Hematopoietic multipotent progenitor cell treated with erythropoietin and hydrocortisone succinate and interleukin-3 and kit ligand, for 8 days (in vitro differentiated cells): Measurements from ENCODE around the gene TRIM8.

Source experiments
- DNase-seq: peaks from one replicate; pipeline ENCODE4 v3.0.0-alpha.2; 2015

Gene TRIM8, protein sequence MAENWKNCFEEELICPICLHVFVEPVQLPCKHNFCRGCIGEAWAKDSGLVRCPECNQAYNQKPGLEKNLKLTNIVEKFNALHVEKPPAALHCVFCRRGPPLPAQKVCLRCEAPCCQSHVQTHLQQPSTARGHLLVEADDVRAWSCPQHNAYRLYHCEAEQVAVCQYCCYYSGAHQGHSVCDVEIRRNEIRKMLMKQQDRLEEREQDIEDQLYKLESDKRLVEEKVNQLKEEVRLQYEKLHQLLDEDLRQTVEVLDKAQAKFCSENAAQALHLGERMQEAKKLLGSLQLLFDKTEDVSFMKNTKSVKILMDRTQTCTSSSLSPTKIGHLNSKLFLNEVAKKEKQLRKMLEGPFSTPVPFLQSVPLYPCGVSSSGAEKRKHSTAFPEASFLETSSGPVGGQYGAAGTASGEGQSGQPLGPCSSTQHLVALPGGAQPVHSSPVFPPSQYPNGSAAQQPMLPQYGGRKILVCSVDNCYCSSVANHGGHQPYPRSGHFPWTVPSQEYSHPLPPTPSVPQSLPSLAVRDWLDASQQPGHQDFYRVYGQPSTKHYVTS

DNA sequence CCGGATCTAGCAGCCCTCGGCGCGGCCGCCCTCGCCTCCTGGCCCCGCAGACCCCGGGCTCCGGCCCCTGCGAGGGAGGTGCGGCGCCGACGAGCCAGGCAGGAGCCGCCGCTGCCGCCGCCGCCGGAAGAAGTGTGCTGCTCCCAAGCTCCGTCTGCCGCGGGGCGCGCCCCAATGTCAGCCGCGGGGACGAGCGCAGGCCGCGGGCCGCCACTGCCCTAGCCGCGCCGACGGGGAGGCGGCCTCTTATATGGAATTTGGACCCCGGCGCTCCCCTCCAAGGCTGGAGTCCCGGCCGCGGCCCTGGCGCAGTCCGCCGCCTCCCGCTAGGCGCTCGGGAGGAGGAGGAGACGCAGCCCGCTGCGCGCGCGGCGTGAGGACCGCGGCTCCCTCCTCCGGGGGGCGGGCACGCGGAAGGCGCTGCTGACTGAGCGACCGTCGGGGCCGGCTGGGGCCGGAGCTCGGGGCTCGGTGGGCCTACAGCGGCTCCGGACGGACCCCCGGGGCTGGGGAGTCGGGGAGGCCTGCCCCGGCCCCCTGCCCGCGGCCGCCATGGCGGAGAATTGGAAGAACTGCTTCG, at the start of gene TRIM8:
TRIM8 (plus strand) TSS at position 414 of the 580 bp plus-strand sequence; CDS start at position 553, 139 bp downstream.
- peak; percentile 64 for DNase-seq

DNA sequence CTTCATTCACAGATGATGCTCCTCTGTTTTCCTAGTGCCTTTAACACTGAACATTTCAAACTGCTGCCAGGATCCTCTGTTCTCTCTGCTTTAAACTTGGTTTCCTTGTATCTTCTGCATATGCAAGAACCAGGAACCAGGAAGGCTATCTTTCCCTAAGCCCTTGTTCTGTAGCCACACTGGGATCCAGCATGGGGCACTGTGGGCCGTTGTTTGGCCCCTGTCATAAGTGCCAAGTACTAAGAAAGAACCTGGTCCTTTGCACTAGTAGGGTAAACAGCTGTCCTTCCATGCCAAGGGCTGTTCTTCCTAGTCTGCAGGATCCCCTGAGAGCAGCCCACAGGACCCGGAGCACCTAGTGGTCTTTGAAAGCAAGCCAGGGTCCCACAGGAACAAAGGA, 49.0 kb upstream of the TRIM8 start:
- DNase-seq, result no peak

- no peak for DNase-seq
Observed at GRCh38 chr10:102595897-102596296, 48.4 kb upstream of the TRIM8 start.

GRCh38 chr10:102596506-102596971, 47.7 kb upstream of the TRIM8 start:
- peak; percentile 74 for DNase-seq

GRCh38 chr10:102597131-102597991, 46.9 kb upstream of the TRIM8 start:
- no peak for DNase-seq

DNA sequence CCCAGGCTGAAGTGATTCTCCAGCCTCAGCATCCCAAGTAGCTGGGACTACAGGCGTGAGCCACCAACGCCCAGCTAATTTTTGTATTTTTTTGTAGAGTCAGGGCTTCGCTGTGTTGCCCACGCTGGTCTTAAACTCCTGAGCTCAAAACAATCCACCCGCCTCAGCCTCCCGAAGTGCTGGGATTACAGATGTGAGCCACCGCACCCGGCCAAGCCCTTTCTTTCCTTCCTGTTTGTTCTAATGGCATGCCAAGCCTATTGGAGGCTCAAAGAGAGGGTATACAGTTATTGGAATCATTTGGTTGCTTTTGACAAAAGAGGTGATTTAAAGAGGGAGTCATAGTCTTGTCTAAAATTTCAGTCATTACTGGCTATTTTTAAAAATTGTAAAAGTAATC, 46.0 kb upstream of the TRIM8 start:
- DNase-seq, result no peak

GRCh38 chr10:102599565-102600327, 44.5 kb upstream of the TRIM8 start:
- DNase-seq, result peak; percentile 93

DNA sequence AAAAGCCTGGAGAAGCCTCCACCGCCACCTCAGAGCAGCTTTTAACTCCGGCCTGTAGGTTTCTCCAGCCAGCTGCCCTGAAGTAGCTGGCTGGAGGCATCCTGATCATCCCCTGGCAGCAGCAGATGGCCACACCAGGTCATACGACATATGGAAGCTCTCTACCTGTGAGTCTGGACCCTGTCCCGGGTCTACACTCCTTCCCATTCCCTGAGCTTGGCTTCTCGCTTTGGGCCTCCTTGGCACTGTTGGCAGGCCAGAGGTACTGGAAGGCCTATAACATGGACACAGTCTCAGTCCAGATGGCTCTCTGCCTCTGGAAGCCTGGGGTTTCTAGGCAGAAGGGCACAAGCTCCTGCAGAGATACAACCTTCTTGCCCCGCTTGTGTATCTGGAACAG, 43.5 kb upstream of the TRIM8 start:
- DNase-seq, result no peak

- DNase-seq, result no peak
Observed at GRCh38 chr10:102601639-102602038, 42.6 kb upstream of the TRIM8 start.

DNA sequence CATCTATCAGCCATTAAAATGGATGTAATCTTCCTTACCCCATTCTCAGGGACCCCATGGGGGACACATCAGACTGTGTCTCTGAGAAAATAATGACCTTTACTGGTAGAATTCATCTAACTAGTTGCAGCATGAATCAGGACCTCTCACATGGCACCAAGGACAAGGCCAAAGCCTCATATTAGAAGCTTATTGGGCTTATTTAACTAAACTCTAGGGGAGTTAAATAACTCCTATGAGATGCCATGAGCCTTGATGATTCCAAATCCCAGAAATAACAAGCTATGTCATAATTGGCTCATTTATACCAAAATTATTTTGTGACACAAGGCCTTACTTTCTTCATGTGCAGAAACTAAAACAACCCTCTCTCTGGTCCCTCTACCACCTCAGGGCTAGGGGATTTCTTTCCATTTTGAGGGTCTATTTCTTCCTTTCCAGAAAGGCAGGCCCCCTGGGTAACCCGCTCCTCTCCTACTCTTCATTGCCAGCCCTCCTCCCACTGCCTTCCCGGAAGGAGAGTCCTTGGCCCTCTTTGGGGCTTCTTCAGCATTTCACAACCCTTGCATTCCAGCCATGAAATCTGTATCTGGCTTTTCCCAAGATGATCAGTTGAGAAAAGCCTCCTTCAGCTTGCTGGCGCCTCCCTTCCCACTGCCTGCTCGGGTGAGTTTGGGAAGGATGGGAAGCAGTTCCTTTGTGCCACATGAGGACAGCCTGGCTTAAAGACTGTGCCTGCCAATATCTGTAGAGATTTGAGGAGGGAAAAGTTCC, 41.8 kb upstream of the TRIM8 start:
- DNase-seq, result no peak

DNA sequence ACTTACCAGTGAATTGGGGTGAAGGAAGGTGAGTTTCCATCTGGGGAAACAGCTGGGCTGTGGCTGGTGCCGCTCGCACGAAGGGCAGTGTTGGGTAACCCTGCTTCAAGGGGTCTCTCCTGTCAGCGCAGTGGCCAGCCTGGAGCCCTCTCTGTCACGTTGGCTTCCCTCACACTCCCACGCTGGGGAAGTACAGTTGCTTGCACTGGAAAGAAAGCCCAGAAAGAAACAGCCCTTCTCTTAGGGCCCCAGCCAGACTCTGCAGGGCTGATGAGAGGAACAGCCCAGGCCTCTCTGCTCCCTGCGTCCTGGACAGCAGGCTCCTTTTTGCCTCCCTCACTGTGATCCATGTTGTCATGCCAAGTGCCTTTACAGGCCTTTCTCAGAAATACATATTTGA, 40.3 kb upstream of the TRIM8 start:
- no peak for DNase-seq

GRCh38 chr10:102604439-102604841, 39.8 kb upstream of the TRIM8 start:
- no peak for DNase-seq

DNA sequence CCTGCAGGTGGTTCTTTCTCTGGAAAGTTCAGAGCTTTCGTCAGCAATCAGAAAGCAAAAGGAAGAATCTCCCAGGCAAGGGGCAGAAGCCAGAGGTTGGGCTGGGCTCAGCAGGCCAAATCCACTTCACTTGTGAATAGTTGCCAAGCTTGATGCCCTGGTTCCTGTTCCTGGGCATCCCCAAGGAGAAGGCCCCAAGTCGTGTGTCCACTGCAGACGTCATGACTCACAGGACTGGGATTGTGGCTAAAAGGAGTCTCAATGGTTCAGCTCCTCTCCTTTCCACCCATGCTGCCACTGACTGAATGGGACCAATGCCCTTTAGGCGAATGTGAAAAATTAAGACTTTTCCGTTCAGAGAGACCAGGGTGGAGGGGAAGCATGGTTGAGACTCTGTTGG, 38.6 kb upstream of the TRIM8 start:
- no peak for DNase-seq

DNA sequence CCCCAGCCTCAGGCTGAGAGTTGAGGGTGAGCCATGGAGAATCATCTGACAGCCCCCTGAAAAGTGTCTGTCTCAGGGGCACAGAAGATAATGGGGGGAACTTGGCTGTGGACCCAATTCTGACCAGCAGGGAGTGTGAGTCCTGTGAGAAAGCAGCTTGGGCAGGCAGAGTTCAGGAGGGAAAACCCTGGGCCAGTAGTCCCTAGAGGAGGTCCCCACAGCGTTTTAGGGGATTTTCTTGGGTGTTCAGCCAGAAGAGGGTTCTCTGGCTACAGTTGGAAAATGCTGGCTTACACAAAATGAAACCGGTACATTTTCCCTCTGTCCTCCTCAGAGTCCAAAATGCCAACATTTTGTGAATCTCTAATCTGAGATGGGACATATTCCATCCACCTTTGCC, 35.8 kb upstream of the TRIM8 start:
- DNase-seq, result no peak

- no peak for DNase-seq
Observed at GRCh38 chr10:102610441-102610887, 33.8 kb upstream of the TRIM8 start.

GRCh38 chr10:102611514-102612087, 32.7 kb upstream of the TRIM8 start:
- DNase-seq, result no peak

DNA sequence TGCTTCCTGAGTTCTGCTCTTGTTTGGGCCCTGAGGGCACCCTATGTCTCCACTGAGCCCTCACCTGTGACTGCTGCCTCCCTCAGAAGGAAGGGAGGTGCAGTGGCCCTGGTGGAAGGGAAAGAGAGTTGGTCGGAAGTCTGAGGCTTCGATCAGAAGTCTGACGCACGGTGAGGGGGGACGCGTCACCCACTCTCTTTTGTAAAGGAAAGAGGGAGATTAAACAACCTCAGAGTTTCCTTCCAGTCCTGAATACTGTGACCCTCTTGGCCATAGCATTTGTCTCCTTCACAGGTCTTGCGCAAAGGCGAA, 31.4 kb upstream of the TRIM8 start:
- no peak for DNase-seq

DNA sequence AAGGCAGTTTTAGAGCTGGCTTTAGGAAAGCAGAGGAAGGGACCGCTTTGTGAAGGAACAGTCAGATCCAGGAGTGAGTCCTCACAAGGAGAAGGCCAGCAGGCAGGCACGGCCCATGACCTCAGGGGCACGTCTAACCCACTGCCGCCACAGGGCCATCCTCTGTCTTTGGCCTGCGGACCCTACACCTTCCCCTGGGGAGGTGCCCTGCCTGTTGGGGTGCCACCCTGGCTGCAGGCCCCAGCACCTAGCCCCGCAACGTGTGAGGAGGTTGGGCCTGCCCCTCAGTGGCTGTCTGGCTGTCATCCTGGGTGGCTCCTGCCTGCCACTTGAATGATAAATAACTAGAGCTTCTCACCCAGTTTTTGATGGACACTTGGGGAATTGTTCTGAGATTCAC, 31.0 kb upstream of the TRIM8 start:
- no peak for DNase-seq

- no peak for DNase-seq
Observed at GRCh38 chr10:102613785-102614184, 30.5 kb upstream of the TRIM8 start.

DNA sequence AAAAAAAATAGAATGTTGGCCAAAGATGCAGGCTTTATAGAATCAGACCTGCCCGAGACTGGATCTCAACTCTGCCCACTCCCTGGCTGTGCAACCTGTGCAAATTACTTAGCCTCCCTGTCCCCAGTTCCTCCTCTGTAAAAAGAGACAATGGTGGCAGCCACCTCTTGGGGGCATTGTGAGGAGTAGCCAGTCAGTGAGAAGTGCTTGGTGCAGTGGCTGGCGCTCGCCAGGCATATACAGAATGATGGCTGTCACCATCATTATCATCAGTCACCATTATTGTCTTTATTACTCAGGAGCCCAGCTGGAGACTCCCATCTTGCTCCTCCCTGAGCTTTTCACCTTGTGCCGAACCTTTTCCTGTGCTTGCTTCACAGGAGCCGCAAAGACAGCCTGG, 29.4 kb upstream of the TRIM8 start:
- no peak for DNase-seq

DNA sequence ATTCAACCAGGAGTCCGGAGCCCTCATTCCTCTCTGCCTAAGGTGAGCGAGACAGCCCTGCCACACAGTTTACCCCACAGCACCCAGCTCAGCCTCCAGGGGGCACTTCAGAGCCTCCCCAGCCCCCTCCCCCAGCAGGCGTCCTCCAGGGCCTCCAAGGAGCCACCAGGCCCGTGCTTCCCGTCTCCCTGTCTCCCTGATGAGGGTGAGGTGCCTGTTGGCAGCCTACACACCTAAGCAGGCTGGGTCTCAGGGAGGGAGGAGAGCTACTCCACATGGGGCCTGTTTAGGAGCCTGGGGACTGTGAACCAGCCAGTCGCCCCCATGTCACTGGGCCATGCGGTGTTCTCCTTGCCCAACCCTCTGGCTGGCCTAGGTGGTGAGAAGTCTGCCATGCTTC, 28.9 kb upstream of the TRIM8 start:
- DNase-seq, result no peak
